Activated T-helper 2 cell treated with anti-CD3 and anti-CD28 coated beads, Interferon-gamma antibody, Interleukin-2, Interleukin-4, amounts not matched to agents 10 μg/mL and 5 μg/mL and 100 μg/mL, durations not matched to agents 14 hours and 24 hours and 36 hours (primary cell): ENCODE results near the gene AKR1D1. TPM values are rescaled to one million over a fixed set of nuclear protein-coding genes. Genes with fewer than 3 reads are reported as not detected.
"Not testable (repeated sequence)": the region's sequence is repeated elsewhere in the genome, so short reads cannot be mapped to it uniquely, and the experiment has no call there.

ENCODE experiments used
- DNase-seq: peaks from one replicate; pipeline ENCODE4 v3.0.0; 2021; ENCODE audit warnings: low spot score
- H3K27ac Mint-ChIP-seq: one replicate; pipeline ENCODE4 v1.8.0; 2021; ENCODE audit warnings: mixed read lengths
- H3K27me3 Mint-ChIP-seq: one replicate; pipeline ENCODE4 v1.8.0; 2021; ENCODE audit warnings: low read depth, mixed read lengths
- H3K36me3 Mint-ChIP-seq: one replicate; pipeline ENCODE4 v1.8.0; 2021; ENCODE audit warnings: low read depth, mixed read lengths
- H3K4me1 Mint-ChIP-seq: one replicate; pipeline ENCODE4 v1.8.0; 2021; ENCODE audit warnings: low read depth, mixed read lengths
- H3K4me3 Mint-ChIP-seq: one replicate; pipeline ENCODE4 v1.8.0; 2021; ENCODE audit warnings: low read depth, mild to moderate bottlenecking, moderate library complexity, mixed read lengths
- H3K9me3 Mint-ChIP-seq: one replicate; pipeline ENCODE4 v1.8.0; 2021; ENCODE audit warnings: mixed read lengths
- intact Hi-C: fragments of 100-400 bp; cut with micrococcal nuclease; formaldehyde crosslinking; loops from one replicate; pipeline ENCODE4 v1.15.1; 2023
- total RNA-seq: library from RNA; stranded (reverse); gene quantifications from 2 replicates; pipeline ENCODE4 v1.2.3, GENCODE V29; 2022

The AKR1D1 gene
- total RNA-seq, 1 donor from 2014 or later = not detected

GRCh38 chr7:138051712-138052247, 24.5 kb upstream of the AKR1D1 start:
- H3K4me3 Mint-ChIP-seq, H3K4me1 Mint-ChIP-seq, DNase-seq, H3K9me3 Mint-ChIP-seq, H3K36me3 Mint-ChIP-seq, intact Hi-C loops, H3K27me3 Mint-ChIP-seq, H3K27ac Mint-ChIP-seq: not testable (repeated sequence)

- Mint-ChIP-seq H3K36me3 (no peaks in the 10 kb centered on the region), H3K4me3 (no peak overlapping the region), H3K27me3 (peaks cover 4% of the 10 kb centered on the region), H3K9me3 (no peaks in the 10 kb centered on the region), H3K27ac (no peak overlapping the region), H3K4me1 (no peaks in the 10 kb centered on the region)
- DNase-seq = no peak
- intact Hi-C loops = no loop called here
These were observed 23.6 kb upstream of the AKR1D1 start for GRCh38 chr7:138052696-138053095.

- H3K4me3 Mint-ChIP-seq, intact Hi-C loops, H3K36me3 Mint-ChIP-seq, H3K9me3 Mint-ChIP-seq, H3K4me1 Mint-ChIP-seq, H3K27me3 Mint-ChIP-seq, DNase-seq, H3K27ac Mint-ChIP-seq: not testable (repeated sequence)
These were observed 20.6 kb upstream of the AKR1D1 start for GRCh38 chr7:138055698-138056097.

GRCh38 chr7:138063400-138063799, 12.9 kb upstream of the AKR1D1 start:
- Mint-ChIP-seq H3K27me3 (peaks cover 3% of the 10 kb centered on the region), H3K4me1 (no peaks in the 10 kb centered on the region), H3K36me3 (no peaks in the 10 kb centered on the region), H3K27ac (no peak overlapping the region), H3K4me3 (no peak overlapping the region), H3K9me3 (no peaks in the 10 kb centered on the region)
- no peak for DNase-seq
- intact Hi-C loops = no loop called here

- Mint-ChIP-seq H3K36me3 (no peaks in the 10 kb centered on the region), H3K27ac (no peak overlapping the region), H3K9me3 (no peaks in the 10 kb centered on the region), H3K4me3 (no peak overlapping the region), H3K4me1 (no peaks in the 10 kb centered on the region), H3K27me3 (peaks cover 3% of the 10 kb centered on the region)
- no peak for DNase-seq
- intact Hi-C loops = no loop called here
These were observed 11.4 kb upstream of the AKR1D1 start for GRCh38 chr7:138064856-138065357.

- DNase-seq = no peak
- intact Hi-C loops = no loop called here
- peaks cover 3% of the 10 kb centered on the region for H3K27me3 Mint-ChIP-seq
- H3K9me3 Mint-ChIP-seq = no peaks in the 10 kb centered on the region
- H3K4me3 Mint-ChIP-seq = no peak overlapping the region
- H3K4me1 Mint-ChIP-seq = no peaks in the 10 kb centered on the region
- H3K36me3 Mint-ChIP-seq = no peaks in the 10 kb centered on the region
- H3K27ac Mint-ChIP-seq = no peak overlapping the region
These were observed 10.4 kb upstream of the AKR1D1 start for GRCh38 chr7:138065827-138066226.

GRCh38 chr7:138066954-138067394, 9.3 kb upstream of the AKR1D1 start:
- Mint-ChIP-seq H3K4me3 (no peak overlapping the region), H3K27ac (no peak overlapping the region), H3K9me3 (no peaks in the 10 kb centered on the region), H3K36me3 (no peaks in the 10 kb centered on the region), H3K27me3 (peaks cover 3% of the 10 kb centered on the region), H3K4me1 (no peaks in the 10 kb centered on the region)
- no peak for DNase-seq
- intact Hi-C loops = no loop called here

GRCh38 chr7:138067774-138068173, 8.5 kb upstream of the AKR1D1 start:
- Mint-ChIP-seq H3K36me3 (no peaks in the 10 kb centered on the region), H3K4me1 (no peaks in the 10 kb centered on the region), H3K27me3 (peaks cover 3% of the 10 kb centered on the region), H3K4me3 (no peak overlapping the region), H3K9me3 (no peaks in the 10 kb centered on the region), H3K27ac (no peak overlapping the region)
- no peak for DNase-seq
- intact Hi-C loops = no loop called here

GRCh38 chr7:138070908-138071307, 5.4 kb upstream of the AKR1D1 start:
- Mint-ChIP-seq H3K36me3 (no peaks in the 10 kb centered on the region), H3K9me3 (no peaks in the 10 kb centered on the region), H3K4me1 (no peaks in the 10 kb centered on the region), H3K4me3 (no peak overlapping the region), H3K27me3 (peaks cover 3% of the 10 kb centered on the region), H3K27ac (no peak overlapping the region)
- DNase-seq = no peak
- intact Hi-C loops = no loop called here

GRCh38 chr7:138072726-138073125, 3.5 kb upstream of the AKR1D1 start:
- Mint-ChIP-seq H3K36me3 (no peaks in the 10 kb centered on the region), H3K4me3 (no peak overlapping the region), H3K4me1 (no peaks in the 10 kb centered on the region), H3K9me3 (no peaks in the 10 kb centered on the region), H3K27ac (no peak overlapping the region), H3K27me3 (peaks cover 2% of the 10 kb centered on the region)
- no peak for DNase-seq
- intact Hi-C loops = no loop called here

- Mint-ChIP-seq H3K27me3 (peaks cover 2% of the 10 kb centered on the region), H3K4me3 (no peak overlapping the region), H3K36me3 (no peaks in the 10 kb centered on the region), H3K9me3 (no peaks in the 10 kb centered on the region), H3K4me1 (no peaks in the 10 kb centered on the region), H3K27ac (no peak overlapping the region)
- intact Hi-C loops = no loop called here
- DNase-seq = no peak
These were observed 2.1 kb upstream of the AKR1D1 start for GRCh38 chr7:138074121-138074520.

GRCh38 chr7:138074540-138074939, 1.7 kb upstream of the AKR1D1 start:
- H3K27ac Mint-ChIP-seq = no peak overlapping the region
- DNase-seq = no peak
- peaks cover 2% of the 10 kb centered on the region for H3K27me3 Mint-ChIP-seq
- intact Hi-C loops = no loop called here
- H3K9me3 Mint-ChIP-seq = no peaks in the 10 kb centered on the region
- no peak overlapping the region for H3K4me3 Mint-ChIP-seq
- no peaks in the 10 kb centered on the region for H3K4me1 Mint-ChIP-seq
- no peaks in the 10 kb centered on the region for H3K36me3 Mint-ChIP-seq

- no peaks in the 10 kb centered on the region for H3K36me3 Mint-ChIP-seq
- H3K27me3 Mint-ChIP-seq = peaks cover 2% of the 10 kb centered on the region
- H3K4me3 Mint-ChIP-seq = no peak overlapping the region
- no peak for DNase-seq
- no peaks in the 10 kb centered on the region for H3K4me1 Mint-ChIP-seq
- H3K27ac Mint-ChIP-seq = no peak overlapping the region
- no peaks in the 10 kb centered on the region for H3K9me3 Mint-ChIP-seq
- intact Hi-C loops = no loop called here
These were observed 909 bp upstream of the AKR1D1 start for GRCh38 chr7:138075350-138075749.

GRCh38 chr7:138075786-138076185, 473 bp upstream of the AKR1D1 start:
- intact Hi-C loops, H3K4me3 Mint-ChIP-seq, H3K27ac Mint-ChIP-seq, H3K4me1 Mint-ChIP-seq, H3K36me3 Mint-ChIP-seq, H3K27me3 Mint-ChIP-seq, H3K9me3 Mint-ChIP-seq, DNase-seq: not testable (repeated sequence)
